LoVo (cell line): Measurements from ENCODE around the gene LUZP2.

ENCODE experiments used
- DNase-seq: peaks from one replicate; pipeline ENCODE4 v3.0.0-alpha.2; 2016; ENCODE audit warnings: low spot score

The LUZP2 gene

DNA sequence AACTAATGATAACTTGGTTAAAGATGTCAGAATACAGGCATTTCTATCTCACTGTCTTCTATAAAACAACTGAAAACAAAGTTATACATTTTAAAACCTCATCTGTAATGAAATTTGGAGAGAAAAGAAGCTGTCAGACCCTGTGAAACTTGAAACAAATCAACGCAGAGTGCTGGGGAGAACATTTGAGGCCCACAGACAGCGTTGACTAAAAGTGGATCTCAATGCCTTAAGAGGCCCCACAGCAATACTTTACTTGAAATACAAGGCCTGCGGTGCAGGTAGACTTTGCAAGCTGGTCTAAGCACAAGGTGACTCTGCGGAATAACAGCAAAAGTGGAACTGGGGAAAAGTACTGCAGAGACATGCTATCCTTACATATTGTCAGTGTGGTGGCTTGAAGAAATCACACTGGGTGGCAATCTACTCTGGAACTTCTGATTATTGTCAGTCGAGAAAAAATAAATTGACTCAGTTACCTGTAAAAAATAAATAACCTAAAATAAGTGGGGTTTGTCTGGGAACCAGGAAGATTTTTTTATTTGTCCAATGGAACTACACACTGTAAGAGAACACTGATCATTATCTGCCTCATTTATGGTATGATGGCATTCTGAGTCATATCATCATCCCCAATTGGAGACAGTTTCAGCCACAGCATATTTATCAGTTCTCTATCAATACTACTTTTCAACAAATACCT lies 138.9 kb downstream of the LUZP2 start:
- peak; percentile 9 for DNase-seq

GRCh38 chr11:24636291-24636629 lies 139.4 kb downstream of the LUZP2 start:
- no peak for DNase-seq

DNA sequence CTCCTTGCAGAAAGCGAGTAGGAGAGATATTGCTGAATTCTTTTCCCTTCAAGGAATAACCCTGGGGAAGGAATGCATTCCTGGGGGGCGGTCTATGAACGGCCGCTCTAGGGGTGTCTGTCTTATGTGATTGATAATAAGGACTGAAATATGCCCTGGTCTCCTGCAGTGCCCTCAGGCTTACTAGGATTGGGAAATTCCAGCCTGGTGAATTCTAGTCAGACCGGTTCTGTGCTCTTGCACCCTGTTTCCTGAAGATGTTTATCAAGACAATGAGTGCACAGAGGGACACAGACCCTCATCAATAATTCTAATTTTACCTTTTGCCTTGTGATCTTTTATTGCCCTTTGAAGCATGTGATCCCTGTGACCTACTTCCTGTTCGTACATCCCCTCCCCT lies 140.7 kb downstream of the LUZP2 start:
- no peak for DNase-seq

- DNase-seq, result no peak
These were observed 145.8 kb downstream of the LUZP2 start for GRCh38 chr11:24642648-24643047.

GRCh38 chr11:24645563-24645962 lies 148.7 kb downstream of the LUZP2 start:
- DNase-seq, result no peak

GRCh38 chr11:24651873-24652272 lies 155.0 kb downstream of the LUZP2 start:
- no peak for DNase-seq

GRCh38 chr11:24653901-24654300 lies 157.0 kb downstream of the LUZP2 start:
- no peak for DNase-seq

- DNase-seq, result no peak
These were observed 164.5 kb downstream of the LUZP2 start for GRCh38 chr11:24661331-24661730.

DNA sequence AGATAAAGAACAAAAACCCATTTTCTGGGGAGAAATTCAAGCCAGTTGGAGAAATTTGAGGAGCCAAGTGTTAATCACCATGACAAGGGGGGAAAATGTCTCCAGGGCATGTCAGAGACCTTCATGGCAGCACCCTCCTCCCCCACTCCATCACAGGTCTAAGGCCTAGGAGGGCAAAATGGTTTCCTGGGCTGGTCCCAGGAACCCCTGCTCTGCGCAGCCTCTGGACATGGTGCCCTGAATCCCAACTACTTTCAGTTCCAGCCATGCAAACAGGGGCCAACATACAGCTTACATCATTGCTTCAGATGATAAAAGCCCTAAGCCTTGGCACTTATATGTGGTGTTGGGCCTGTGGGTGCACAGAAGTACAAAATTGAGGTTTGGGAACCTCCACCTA lies 167.5 kb downstream of the LUZP2 start:
- no peak for DNase-seq

DNA sequence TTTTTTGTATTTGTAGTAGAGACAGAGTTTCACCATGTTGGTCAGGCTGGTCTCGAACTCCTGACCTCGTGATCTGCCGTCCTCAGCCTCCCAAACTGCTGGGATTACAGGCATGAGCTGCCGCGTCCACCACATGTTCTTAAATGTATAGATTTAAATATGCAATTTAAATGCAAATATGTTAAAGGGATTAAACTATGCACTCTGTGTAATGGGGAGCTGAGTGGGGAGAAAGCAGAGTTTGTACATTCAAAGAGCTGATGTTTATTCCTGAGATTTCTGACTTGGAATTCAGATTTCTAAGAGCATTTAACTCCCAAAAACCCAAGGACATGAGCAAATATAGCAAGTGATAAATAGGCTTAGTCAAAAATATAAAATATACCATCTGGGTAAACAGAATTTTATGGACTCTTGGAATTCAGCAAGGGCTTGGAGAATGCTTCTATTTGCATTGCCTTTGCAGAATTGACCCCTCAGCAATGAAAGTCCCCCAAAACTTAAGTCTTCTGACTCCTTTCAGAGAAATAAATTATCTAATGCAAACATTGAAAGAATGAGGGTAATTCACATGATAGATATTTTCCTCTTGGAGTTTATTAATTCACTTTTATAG lies 170.6 kb downstream of the LUZP2 start:
- no peak for DNase-seq

GRCh38 chr11:24678703-24679348 lies 182.0 kb downstream of the LUZP2 start:
- no peak for DNase-seq

DNA sequence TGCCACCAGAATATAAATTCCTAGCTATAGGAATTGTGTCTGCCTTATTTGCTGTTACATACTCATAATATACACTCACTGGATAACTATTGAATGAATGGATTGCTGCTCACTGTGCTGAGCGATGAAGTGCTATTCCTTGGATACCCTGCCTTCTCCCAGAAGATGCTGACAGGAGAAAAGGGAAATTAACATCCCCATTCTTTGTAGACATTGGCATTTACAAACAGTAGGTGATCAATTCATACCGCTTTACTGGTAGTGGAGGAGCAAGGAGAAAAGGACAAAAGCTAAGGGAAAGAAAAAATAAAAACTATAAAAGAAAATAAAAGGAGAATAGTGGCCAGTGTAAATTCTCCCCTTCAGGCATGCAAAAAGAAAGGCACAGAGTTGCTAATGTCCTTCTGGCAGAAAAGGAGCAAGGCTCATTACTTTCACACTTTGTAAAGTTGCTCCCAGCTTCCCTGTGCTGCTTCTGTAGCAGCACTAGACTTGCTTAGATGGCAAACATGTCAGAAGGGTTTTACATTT lies 183.0 kb downstream of the LUZP2 start:
- DNase-seq, result no peak

- DNase-seq, result no peak
These were observed 186.7 kb downstream of the LUZP2 start for GRCh38 chr11:24683583-24683982.

DNA sequence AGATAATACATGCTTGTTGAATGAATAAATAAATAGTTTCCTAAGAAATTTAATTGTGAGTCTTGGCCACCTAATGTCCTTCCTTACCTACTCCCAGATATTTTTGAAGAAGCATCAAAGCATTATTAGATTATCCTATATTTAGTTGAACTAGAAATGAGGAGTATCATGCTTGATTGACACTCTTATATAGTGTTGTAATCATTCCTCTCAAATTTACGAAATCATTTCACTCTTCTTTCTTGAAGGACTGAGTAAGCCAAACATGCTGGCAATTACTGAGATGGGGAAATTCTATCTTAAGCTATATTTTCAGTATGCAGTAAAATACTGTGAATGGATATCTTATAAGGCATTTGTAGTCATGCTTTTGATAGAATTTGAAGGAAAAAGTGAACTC lies 189.0 kb downstream of the LUZP2 start:
- no peak for DNase-seq

DNA sequence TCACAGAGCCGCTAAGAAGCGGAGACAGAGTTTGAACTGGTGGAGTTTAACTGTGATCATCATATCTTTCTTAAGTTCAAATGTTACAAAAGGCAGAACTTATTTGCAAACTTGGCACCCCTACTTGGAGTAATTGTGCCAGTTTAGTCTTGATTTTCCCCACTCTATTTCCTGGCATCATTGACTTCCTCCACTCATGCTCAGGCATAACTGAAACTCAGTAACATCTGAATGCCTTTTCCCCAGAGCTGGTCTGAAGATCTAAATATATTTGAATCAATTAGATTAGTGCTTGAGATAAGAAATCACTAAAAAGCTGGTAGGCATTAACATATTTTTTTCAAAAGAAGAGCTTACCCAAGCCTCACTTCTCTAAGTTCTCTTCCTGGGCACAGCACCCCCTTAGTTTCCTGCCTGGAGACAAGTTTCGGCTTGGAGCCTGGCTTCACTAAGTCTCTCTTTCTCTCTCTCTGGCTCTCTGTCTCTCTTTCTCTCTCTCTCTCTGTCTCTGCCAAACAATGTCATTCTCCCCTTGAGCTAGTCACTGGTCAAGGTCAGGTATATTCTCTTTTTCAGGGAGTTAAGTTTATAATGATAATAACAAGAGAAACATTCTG lies 190.8 kb downstream of the LUZP2 start:
- no peak for DNase-seq

DNA sequence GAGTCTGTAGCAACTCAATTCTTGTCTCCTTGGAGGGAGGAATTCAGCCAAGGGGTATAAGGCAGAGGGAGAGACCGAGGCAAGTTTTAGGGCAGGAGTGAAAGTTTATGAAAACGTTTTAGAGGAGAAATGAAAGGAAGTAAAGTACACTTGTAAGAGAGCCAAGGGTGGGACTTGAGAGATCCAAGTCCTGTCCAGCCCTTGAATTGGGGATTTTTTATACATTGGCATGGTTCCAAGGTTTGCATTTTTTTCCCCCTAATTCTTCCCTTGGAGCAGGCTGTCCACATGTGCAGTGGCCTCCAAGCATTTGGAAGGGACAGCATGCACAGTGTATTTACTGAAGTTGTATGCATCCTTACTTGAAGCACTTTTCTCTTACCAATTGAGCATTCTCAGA lies 192.1 kb downstream of the LUZP2 start:
- DNase-seq, result no peak

DNA sequence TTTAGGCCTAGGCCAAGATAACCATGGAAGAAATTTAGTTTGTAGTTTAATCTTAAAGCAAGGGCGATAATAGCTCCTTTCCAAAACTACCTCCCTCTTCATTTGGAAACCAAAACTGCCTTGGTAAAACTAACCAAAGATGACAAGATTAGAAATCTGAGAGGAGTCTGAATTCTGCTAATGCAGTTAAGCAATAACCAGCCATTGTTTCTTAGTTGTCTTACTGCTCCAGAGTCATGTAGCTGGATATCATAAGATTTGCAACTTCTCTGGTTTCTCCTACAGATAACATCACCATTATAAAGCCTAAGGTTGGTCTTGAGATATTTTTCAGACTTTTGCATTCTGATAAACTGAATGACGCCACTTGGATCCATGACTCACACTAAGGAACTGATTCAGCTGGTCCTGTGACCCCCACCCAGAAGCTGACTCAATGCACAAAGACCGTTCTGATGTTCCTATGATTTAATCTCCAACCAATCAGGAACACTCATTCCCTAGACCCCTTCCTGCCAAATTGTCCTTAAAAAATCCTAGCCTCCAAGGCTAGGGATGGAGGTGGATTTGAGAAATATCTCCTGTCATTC lies 200.8 kb downstream of the LUZP2 start:
- DNase-seq, result no peak

- no peak for DNase-seq
These were observed 207.9 kb downstream of the LUZP2 start for GRCh38 chr11:24704716-24705115.

DNA sequence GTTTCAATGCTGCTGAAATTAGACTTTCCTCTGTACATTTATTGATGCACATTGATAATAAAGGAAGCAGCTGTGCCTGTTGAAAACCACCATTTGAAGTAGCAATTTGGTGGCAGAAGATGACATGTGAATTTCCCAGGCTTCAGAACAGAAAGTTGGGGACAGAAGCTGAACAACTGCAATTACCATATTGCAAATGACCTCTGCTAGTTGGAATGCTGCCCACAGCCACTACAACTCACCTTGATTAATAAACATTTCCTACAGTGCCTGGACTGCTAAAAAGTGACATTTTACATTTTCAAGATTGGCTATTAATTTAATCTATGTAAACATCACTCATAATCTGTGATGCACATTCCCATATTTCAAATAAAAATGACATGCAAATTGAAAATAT lies 208.6 kb downstream of the LUZP2 start:
- DNase-seq, result no peak

- no peak for DNase-seq
These were observed 211.8 kb downstream of the LUZP2 start for GRCh38 chr11:24708616-24709015.

- DNase-seq, result no peak
These were observed 213.2 kb downstream of the LUZP2 start for GRCh38 chr11:24709928-24710565.

DNA sequence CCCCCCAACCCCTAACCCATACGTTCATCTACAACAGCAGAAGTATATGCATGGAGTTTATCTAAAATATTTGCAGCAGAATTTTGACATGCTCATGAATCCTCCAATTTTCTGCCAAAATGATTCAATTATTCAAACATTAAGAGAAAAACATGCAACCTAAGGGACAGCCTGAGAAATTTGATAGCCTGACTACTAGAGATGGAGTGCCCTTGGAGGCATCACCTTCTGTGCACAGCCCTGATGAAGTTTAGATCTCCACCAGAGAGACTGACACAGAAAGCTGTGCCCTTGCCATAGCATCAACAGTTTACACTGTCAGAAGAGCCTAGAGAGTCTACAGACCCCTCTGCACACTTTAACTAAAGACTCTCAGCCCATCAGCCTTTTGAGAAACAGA lies 217.7 kb downstream of the LUZP2 start:
- no peak for DNase-seq
